Measurements from ENCODE around the gene CACNG4.

- TF ChIP-seq, protein P1, sequence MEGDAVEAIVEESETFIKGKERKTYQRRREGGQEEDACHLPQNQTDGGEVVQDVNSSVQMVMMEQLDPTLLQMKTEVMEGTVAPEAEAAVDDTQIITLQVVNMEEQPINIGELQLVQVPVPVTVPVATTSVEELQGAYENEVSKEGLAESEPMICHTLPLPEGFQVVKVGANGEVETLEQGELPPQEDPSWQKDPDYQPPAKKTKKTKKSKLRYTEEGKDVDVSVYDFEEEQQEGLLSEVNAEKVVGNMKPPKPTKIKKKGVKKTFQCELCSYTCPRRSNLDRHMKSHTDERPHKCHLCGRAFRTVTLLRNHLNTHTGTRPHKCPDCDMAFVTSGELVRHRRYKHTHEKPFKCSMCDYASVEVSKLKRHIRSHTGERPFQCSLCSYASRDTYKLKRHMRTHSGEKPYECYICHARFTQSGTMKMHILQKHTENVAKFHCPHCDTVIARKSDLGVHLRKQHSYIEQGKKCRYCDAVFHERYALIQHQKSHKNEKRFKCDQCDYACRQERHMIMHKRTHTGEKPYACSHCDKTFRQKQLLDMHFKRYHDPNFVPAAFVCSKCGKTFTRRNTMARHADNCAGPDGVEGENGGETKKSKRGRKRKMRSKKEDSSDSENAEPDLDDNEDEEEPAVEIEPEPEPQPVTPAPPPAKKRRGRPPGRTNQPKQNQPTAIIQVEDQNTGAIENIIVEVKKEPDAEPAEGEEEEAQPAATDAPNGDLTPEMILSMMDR (conservative IDR thresholded peaks at IDR 0.05; ENCODE audit: low read length): no peak
- no peak for TF ChIP-seq EZH2phosphoT487 (IDR thresholded peaks at IDR 0.05; ENCODE audit: borderline replicate concordance)
Observed at GRCh38 chr17:66932311-66932710, 32.2 kb upstream of the CACNG4 start.
